ENCODE measurements around the gene RIC3. TPM values are rescaled to one million over a fixed set of nuclear protein-coding genes. Genes with fewer than 3 reads are reported as not detected.

The RIC3 gene
- total and polyA plus RNA-seq, 2 donors (not counting 3 experiments of a cell fraction or from before 2014, with no cell fraction given), result not detected

DNA sequence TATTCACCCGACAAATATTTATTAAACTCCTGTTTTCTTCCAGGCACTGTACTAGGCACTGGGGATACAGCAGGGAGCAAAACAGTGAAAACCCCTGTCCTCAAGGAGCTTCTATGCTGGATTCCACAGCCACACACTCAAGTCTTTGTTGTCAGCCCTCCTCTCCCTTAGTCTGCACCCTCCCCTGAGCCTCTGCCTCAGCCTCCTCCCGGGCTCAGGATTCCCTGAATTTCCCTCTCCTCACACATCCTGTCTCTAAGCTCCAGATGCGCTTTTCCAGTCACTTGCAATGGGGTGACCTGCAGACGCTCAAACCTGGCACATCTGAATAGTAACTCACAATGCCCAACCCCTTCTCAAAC lies 101.3 kb downstream of the RIC3 start:
- Histone ChIP-seq H3K4me1 (ENCODE audit: control insufficient read depth, extremely low read depth, insufficient read depth, low read length) (peaks cover 3% of the 10 kb centered on the region), H3K27ac (ENCODE audit: insufficient read depth, low read depth, low read length) (no peak overlapping the region), H3K79me2 (ENCODE audit: control insufficient read depth, insufficient read depth, low read length) (no peaks in the 10 kb centered on the region), H2AFZ (ENCODE audit: low read depth, low read length) (no peak overlapping the region), H3K4me3 (replicated peaks in 1 of 3; ENCODE audit: insufficient read depth in 1 of 3, low read depth in 1 of 3, low read length in 3 of 3) (no peak overlapping the region), H3K27me3 (ENCODE audit: control insufficient read depth in 2 of 2, insufficient read depth in 2 of 2, low read length in 2 of 2) (peaks cover 2% of the 10 kb centered on the region in 2 experiments), H3K9me1 (replicated peaks; ENCODE audit: control insufficient read depth, extremely low read depth, insufficient read depth, low read length) (no peaks in the 10 kb centered on the region), H3K36me3 (ENCODE audit: control insufficient read depth in 2 of 2, extremely low read depth in 1 of 2, insufficient read depth in 2 of 2, low read length in 2 of 2) (no peaks in the 10 kb centered on the region), H3K4me2 (ENCODE audit: insufficient read depth, low read length) (no peak overlapping the region), H4K20me1 (replicated peaks; ENCODE audit: control insufficient read depth, extremely low read depth, insufficient read depth, low read length) (no peaks in the 10 kb centered on the region), H3K9me3 (replicated peaks; ENCODE audit: control insufficient read depth, insufficient read depth, low read length) (no peaks in the 10 kb centered on the region), H3K9ac (replicated peaks; ENCODE audit: extremely low read depth, insufficient read depth, low read length) (no peak overlapping the region)
- intact Hi-C loops (cut with micrococcal nuclease) (no loop called here), dilution Hi-C loops (cut with MboI; ENCODE audit: extremely low pct_ligation_motif_present, low sequenced_read_pairs) (no loop called here)
- ChIA-PET CTCF (interaction anchor here (0.8 to 3.5 kb wide), 5 partner anchors 11 to 61 kb away, joined by 3 to 32 read pairs (median 7); no protein-coding TSS in a partner anchor), POLR2A (no interaction called here)
- FAIRE-seq (no peak), DNase-seq (ENCODE audit: low read depth, low spot score) (no peak)
- BruUV-seq (replicated peaks), result no TSS peak
- TF ChIP-seq GATA2 (IDR thresholded peaks at IDR 0.05; ENCODE audit: insufficient read depth, insufficient read length, low read depth, low read length) (no peak), POLR2A (IDR thresholded peaks at IDR 0.05; ENCODE audit: low read depth, low read length) (no peak), EZH2 (IDR thresholded peaks at IDR 0.05; ENCODE audit: borderline replicate concordance, low read depth, low read length, severe bottlenecking) (no peak), FOS (IDR thresholded peaks at IDR 0.05; ENCODE audit: borderline replicate concordance, insufficient read depth, low read length) (no peak), POLR2AphosphoS5 (IDR thresholded peaks at IDR 0.05; ENCODE audit: insufficient read depth, low read depth, low read length) (no peak), MYC (IDR thresholded peaks at IDR 0.05; ENCODE audit: low read depth, low read length) (no peak), JUN (IDR thresholded peaks at IDR 0.05; ENCODE audit: borderline replicate concordance, insufficient read depth, insufficient read length, low read depth) (no peak)
- TF ChIP-seq, protein P1, sequence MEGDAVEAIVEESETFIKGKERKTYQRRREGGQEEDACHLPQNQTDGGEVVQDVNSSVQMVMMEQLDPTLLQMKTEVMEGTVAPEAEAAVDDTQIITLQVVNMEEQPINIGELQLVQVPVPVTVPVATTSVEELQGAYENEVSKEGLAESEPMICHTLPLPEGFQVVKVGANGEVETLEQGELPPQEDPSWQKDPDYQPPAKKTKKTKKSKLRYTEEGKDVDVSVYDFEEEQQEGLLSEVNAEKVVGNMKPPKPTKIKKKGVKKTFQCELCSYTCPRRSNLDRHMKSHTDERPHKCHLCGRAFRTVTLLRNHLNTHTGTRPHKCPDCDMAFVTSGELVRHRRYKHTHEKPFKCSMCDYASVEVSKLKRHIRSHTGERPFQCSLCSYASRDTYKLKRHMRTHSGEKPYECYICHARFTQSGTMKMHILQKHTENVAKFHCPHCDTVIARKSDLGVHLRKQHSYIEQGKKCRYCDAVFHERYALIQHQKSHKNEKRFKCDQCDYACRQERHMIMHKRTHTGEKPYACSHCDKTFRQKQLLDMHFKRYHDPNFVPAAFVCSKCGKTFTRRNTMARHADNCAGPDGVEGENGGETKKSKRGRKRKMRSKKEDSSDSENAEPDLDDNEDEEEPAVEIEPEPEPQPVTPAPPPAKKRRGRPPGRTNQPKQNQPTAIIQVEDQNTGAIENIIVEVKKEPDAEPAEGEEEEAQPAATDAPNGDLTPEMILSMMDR (IDR thresholded peaks at IDR 0.05; ENCODE audit: extremely low read depth in 1 of 2, insufficient read depth in 1 of 2, low read depth in 1 of 2, low read length in 2 of 2), result no peak
- TF ChIP-seq, protein P2, sequence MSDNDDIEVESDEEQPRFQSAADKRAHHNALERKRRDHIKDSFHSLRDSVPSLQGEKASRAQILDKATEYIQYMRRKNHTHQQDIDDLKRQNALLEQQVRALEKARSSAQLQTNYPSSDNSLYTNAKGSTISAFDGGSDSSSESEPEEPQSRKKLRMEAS (IDR thresholded peaks at IDR 0.05; ENCODE audit: insufficient read depth, insufficient read length), result no peak
